GM19193 (cell line): Measurements from ENCODE around the gene MYRF.

Experiments
- POLR2A ChIP-seq: IDR thresholded peaks from 4 replicates; pipeline ENCODE4 v1.6.1; 2011; ENCODE audit not compliant: insufficient read depth, insufficient read length; ENCODE audit errors: extremely low read depth

MYRF gene

GRCh38 chr11:61769946-61770683 is 17.7 kb downstream of the MYRF start:
- no peak for TF ChIP-seq POLR2A

- TF ChIP-seq POLR2A = no peak
Measured at GRCh38 chr11:61771195-61771894, 18.9 kb downstream of the MYRF start.

GRCh38 chr11:61771985-61772455 is 19.6 kb downstream of the MYRF start:
- TF ChIP-seq POLR2A = no peak

GRCh38 chr11:61773356-61773755 is 20.9 kb downstream of the MYRF start:
- no peak for TF ChIP-seq POLR2A

GRCh38 chr11:61773809-61774208 is 21.4 kb downstream of the MYRF start:
- TF ChIP-seq POLR2A = no peak

- no peak for TF ChIP-seq POLR2A
Measured at GRCh38 chr11:61774411-61774810, 22.0 kb downstream of the MYRF start.

GRCh38 chr11:61775106-61775505 is 22.7 kb downstream of the MYRF start:
- TF ChIP-seq POLR2A = no peak

GRCh38 chr11:61775606-61776554 is 23.4 kb downstream of the MYRF start:
- no peak for TF ChIP-seq POLR2A

- no peak for TF ChIP-seq POLR2A
Measured at GRCh38 chr11:61776561-61777075, 24.2 kb downstream of the MYRF start.

GRCh38 chr11:61777234-61778090 is 25.0 kb downstream of the MYRF start:
- no peak for TF ChIP-seq POLR2A

GRCh38 chr11:61778357-61778886 is 26.0 kb downstream of the MYRF start:
- no peak for TF ChIP-seq POLR2A

- TF ChIP-seq POLR2A = no peak
Measured at GRCh38 chr11:61778920-61779650, 26.6 kb downstream of the MYRF start.
